Spinal cord (tissue), 10 donors: ENCODE results near the gene CFAP298. TPM values are rescaled to one million over a fixed set of nuclear protein-coding genes. Genes with fewer than 3 reads are reported as not detected.
A peak's percentile ranks its signal among the peaks of the same experiment; 100 is the strongest.
"Not testable (repeated sequence)": the region's sequence is repeated elsewhere in the genome, so short reads cannot be mapped to it uniquely, and the experiment has no call there.

Experiments used
- DNase-seq, 6 donors: peaks; one replicate each; pipeline versions ENCODE4 v3.0.0 to v3.0.0-alpha.2; 2013 to 2015; ENCODE audit warnings: low spot score in 6 of 6, low read depth in 4 of 6
- H3K27ac ChIP-seq: one replicate; pipeline ENCODE4 v1.5.1; 2013; ENCODE audit warnings: low read depth, low read length, control low read depth
- H3K27me3 ChIP-seq: one replicate; pipeline ENCODE4 v1.6.1; 2013; ENCODE audit warnings: low read length; ENCODE audit not compliant: control insufficient read depth, insufficient read depth
- H3K36me3 ChIP-seq: one replicate; pipeline ENCODE4 v1.6.1; 2013; ENCODE audit warnings: low read length; ENCODE audit not compliant: control insufficient read depth, insufficient read depth
- H3K4me1 ChIP-seq: one replicate; pipeline ENCODE4 v1.6.1; 2013; ENCODE audit warnings: low read length; ENCODE audit not compliant: control insufficient read depth, insufficient read depth
- H3K4me3 ChIP-seq: one replicate; pipeline ENCODE4 v1.5.1; 2013; ENCODE audit warnings: low read depth, low read length, control low read depth
- H3K9me3 ChIP-seq: one replicate; pipeline ENCODE4 v1.6.1; 2013; ENCODE audit warnings: low read length; ENCODE audit not compliant: control insufficient read depth, insufficient read depth
- WGBS: methylation state at CpG from one replicate; pipeline ENCODE4 v1.1.5; 2013; ENCODE audit warnings: missing lambda C conversion rate; ENCODE audit not compliant: insufficient coverage; 5-methylcytosine and 5-hydroxymethylcytosine counted together
- polyA plus RNA-seq, 2 donors: library from polyadenylated mRNA; unstranded; fragments of 120-200 nt; gene quantifications; one replicate each; pipeline ENCODE4 v1.2.1, GENCODE V29; 2013; ENCODE audit not compliant: insufficient read length in 2 of 2
- total RNA-seq, 2 donors: library from RNA; depleted of rRNA in 1 of 2; stranded (reverse); fragments of 120-200 nt in 1 of 2; fragments of >200 nt in 1 of 2; gene quantifications; one replicate each; pipeline versions ENCODE4 v1.2.3 to v1.2.4, GENCODE V29; 2013 to 2014
- donor health status: healthy.

The CFAP298 gene
- total and polyA plus RNA-seq, 4 donors: 21.6 to 60.4 (median 53.4) TPM

DNA sequence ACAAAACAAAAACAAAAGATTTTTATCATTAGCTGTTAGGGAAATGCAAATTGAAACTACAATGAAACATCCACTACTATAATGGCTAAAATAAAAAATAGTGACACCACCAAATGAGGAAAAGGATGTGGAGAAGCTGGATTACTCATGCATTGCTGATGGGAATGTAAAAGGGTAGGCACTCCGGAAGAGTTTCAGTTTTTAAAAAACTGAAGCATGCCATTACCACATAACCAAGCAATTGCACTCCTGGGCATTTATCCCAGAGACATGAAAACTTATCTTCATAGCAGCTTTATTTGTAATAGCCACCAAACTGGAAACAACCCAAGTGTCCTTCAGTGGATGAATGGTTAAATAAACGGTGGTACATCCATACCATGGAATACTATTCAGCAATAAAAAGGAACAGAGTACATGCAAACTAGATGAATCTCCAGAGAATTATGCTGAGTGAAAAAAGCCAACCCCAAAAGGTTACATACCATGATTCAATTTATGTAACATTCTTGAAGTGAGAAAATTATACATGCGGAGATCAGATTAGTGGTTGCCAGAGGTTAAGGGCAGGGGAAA lies 14.5 kb upstream of the CFAP298 start:
- no CpG with 5 or more reads among the region's 3 CpGs for WGBS
- no peak for DNase-seq
- H3K36me3 ChIP-seq: peaks cover 5% of the 10 kb centered on the region
- H3K4me1 ChIP-seq: no peaks in the 10 kb centered on the region
- no peak overlapping the region for H3K27ac ChIP-seq
- no peak overlapping the region for H3K4me3 ChIP-seq
- H3K9me3 ChIP-seq: no peaks in the 10 kb centered on the region
- H3K27me3 ChIP-seq: no peaks in the 10 kb centered on the region

DNA sequence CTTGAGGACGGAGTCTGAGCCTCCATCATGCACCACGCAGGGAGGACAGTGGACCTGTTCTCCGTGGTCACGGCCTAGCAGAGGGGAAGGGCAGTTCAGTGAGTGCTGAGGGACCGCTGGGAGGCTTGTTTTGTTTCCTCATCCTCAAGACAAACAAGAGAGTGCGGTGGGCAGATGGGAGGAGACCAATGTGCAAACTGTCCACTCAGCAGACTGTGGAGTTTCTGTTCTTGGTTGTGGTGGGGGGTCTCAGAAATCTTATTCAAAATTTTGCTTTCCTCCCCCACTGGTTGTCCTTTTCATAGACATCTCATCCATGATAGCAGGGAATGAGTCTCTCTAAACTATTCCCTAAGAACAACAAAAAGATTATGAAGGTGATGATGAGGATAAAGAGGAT lies 6.0 kb upstream of the CFAP298 start:
- WGBS: 72% methylated on average over 5 of the region's 6 CpGs
- H3K4me3 ChIP-seq, H3K9me3 ChIP-seq, H3K36me3 ChIP-seq, H3K27ac ChIP-seq, H3K4me1 ChIP-seq, DNase-seq, H3K27me3 ChIP-seq: not testable (repeated sequence)

GRCh38 chr21:32613436-32614043 lies 1.4 kb upstream of the CFAP298 start:
- Histone ChIP-seq H3K4me3 (peak overlapping the region; percentile 96), H3K4me1 (peaks cover 25% of the 10 kb centered on the region), H3K27me3 (no peaks in the 10 kb centered on the region), H3K36me3 (peaks cover 10% of the 10 kb centered on the region), H3K27ac (peak overlapping the region; percentile 98), H3K9me3 (no peaks in the 10 kb centered on the region)
- no peak for DNase-seq
- WGBS: no CpG with 5 or more reads among the region's 16 CpGs

DNA sequence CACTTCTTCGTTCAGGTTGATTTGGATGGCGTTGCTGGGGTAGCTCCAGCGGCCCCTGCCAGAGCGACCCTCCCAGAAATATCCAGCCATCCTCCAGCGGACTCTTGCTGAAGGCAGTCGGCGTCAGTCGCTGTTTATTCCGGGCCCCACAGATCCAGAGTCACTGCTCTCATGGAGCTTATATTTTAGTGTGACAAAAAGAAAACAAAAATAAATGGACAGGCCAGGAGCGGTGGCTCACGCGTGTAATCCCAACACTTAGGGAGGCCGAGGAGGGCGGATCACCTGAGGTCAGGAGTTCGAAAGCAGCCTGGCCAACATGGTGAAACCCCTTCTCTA lies 791 bp upstream of the CFAP298 start:
- Histone ChIP-seq H3K27ac (peak overlapping the region; percentile 98), H3K36me3 (peaks cover 10% of the 10 kb centered on the region), H3K27me3 (no peaks in the 10 kb centered on the region), H3K9me3 (no peaks in the 10 kb centered on the region), H3K4me1 (peaks cover 25% of the 10 kb centered on the region), H3K4me3 (peak overlapping the region; percentile 96)
- no peak for DNase-seq
- WGBS: 8% methylated on average over 14 of the region's 15 CpGs

DNA sequence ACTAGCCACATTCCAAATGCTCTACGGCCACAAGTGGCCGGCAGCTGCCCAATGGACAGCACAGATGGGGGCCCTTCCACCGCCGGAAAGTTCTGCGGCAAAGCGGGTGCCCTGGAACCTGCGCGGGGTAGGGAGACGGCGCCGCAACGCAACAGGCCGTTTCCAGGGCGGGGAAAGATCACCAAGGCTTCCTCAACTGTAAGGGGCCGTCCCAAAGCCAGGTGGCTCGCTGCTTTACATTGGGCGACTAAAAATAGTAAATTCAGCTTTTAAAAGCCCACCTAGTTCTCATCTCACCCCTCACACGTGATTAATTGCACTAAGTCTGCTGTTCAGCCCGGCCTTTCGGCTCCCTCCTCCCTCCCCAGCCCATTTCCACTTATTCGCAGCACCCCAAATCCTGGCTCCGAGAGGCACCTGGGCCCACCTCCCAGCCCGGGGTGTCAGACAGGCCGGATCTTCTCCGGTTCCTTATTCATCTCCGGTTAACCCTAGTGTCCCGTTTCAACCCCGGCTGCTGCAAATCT lies 643 bp downstream of the CFAP298 start:
- Histone ChIP-seq H3K27me3 (no peaks in the 10 kb centered on the region), H3K27ac (peak overlapping the region; percentile 98), H3K4me1 (peaks cover 25% of the 10 kb centered on the region), H3K9me3 (no peaks in the 10 kb centered on the region), H3K36me3 (peaks cover 16% of the 10 kb centered on the region), H3K4me3 (peak overlapping the region; percentile 96)
- 0% methylated on average over 28 of the region's 28 CpGs for WGBS
- DNase-seq: peak in 2 of 6 donors; percentile 3 to 7

DNA sequence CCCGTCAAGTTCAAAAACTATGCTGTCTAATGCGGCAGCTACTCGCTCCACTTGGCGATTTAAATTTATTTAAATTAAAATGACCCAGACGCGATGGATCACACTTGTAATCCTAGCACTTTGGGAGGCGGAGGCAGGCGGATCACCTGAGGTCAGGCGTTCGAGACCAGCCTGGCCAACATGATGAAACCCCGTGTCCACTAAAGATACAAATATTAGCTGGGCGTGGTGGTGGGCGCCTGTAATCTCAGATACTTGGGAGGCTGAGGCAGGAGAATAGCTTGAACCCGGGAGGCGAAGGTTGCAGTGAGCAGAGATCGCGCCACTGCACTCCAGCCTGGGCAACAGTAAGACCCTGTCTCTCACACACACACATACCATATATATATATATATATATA lies 1.2 kb downstream of the CFAP298 start:
- H3K27me3 ChIP-seq, H3K27ac ChIP-seq, H3K4me3 ChIP-seq, DNase-seq, H3K9me3 ChIP-seq: not testable (repeated sequence)
- H3K4me1 ChIP-seq: peaks cover 25% of the 10 kb centered on the region
- peaks cover 21% of the 10 kb centered on the region for H3K36me3 ChIP-seq
- 83% methylated on average over 10 of the region's 17 CpGs for WGBS

DNA sequence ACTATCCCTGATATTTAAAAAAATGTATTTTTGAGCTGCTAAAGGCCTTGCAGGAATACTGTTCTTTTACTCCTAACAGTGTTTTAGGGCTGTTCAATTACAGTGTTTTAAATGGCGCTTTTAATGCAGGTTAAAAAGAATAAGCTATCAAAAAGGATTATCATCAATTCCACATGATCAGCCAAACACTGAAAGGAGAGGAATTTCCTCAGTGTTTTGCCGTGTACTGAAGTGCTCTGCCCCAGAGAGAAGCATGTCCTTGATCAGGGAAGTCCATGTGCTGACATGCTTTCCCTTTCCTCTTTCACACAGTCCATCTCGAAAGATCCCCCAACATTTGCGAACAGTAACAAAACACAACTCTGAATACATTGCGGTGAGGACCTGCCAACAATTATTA lies 3.3 kb downstream of the CFAP298 start:
- peaks cover 42% of the 10 kb centered on the region for H3K36me3 ChIP-seq

DNA sequence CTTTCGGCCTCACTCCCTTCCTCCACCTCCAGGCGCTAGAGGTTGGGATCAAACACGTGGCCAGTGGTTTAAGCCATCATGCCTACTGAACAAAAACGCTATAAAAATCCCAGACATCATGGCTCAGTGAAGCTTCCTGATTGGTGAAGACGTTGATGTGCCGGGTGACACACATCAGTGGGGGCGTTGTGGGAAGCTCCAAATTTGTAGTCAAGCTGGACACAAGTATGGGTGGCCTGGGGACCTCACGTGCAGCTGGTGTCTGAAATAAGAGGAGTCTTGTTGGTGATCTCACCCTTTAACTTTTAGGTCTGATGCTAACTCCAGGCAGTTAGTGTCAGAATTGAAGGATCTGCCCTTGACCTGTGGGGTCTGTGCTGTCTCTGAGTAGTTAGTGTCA lies 6.7 kb downstream of the CFAP298 start:
- H3K27ac ChIP-seq: no peak overlapping the region
- no peaks in the 10 kb centered on the region for H3K9me3 ChIP-seq
- H3K36me3 ChIP-seq: peaks cover 61% of the 10 kb centered on the region
- peaks cover 5% of the 10 kb centered on the region for H3K4me1 ChIP-seq
- no peak for DNase-seq
- H3K4me3 ChIP-seq: no peak overlapping the region
- WGBS: 87% methylated on average over 8 of the region's 8 CpGs
- no peaks in the 10 kb centered on the region for H3K27me3 ChIP-seq

More for the DNA sequence above, 3.3 kb downstream of the CFAP298 start:
- Histone ChIP-seq H3K4me1 (peaks cover 25% of the 10 kb centered on the region), H3K4me3 (no peak overlapping the region), H3K9me3 (no peaks in the 10 kb centered on the region), H3K27ac (no peak overlapping the region), H3K27me3 (no peaks in the 10 kb centered on the region)
- WGBS: 93% methylated on average over 2 of the region's 5 CpGs
- DNase-seq: no peak

DNA sequence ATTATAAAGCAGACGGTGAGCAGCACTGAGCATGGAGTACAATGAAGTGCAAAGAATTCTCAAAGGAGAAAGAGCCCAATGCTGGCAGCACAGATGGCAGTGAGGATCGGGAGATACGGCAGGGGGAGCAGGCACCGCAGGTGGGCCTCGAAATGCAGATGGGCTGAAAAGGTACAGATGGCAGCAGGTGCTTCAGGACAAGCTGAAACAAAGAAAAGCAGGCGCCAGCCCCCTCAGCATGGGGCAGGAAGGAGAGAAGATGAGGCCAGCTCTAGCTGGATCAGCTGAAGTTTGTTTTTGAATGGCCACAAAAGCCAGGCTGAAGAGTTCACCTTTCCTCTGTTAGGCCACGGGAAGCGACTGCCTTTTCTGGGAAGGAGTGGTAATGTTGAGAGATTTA lies 7.7 kb downstream of the CFAP298 start:
- H3K27me3 ChIP-seq: no peaks in the 10 kb centered on the region
- no peak overlapping the region for H3K4me3 ChIP-seq
- no peak overlapping the region for H3K27ac ChIP-seq
- H3K36me3 ChIP-seq: peaks cover 59% of the 10 kb centered on the region
- peak in 1 of 6 donors; percentile 54 for DNase-seq
- no peaks in the 10 kb centered on the region for H3K9me3 ChIP-seq
- no peaks in the 10 kb centered on the region for H3K4me1 ChIP-seq
- whole genome bisulfite sequencing: 11% methylated on average over 6 of the region's 8 CpGs

GRCh38 chr21:32603131-32603530 lies 9.0 kb downstream of the CFAP298 start:
- WGBS: 57% methylated on average over 8 of the region's 8 CpGs
- Histone ChIP-seq H3K27ac (no peak overlapping the region), H3K27me3 (no peaks in the 10 kb centered on the region), H3K4me1 (no peaks in the 10 kb centered on the region), H3K9me3 (no peaks in the 10 kb centered on the region), H3K36me3 (peaks cover 66% of the 10 kb centered on the region), H3K4me3 (no peak overlapping the region)
- DNase-seq: no peak
